ENCODE measurements around the gene HSPA12B. TPM values are rescaled to one million over a fixed set of nuclear protein-coding genes. Genes with fewer than 3 reads are reported as not detected.

HSPA12B gene
- total RNA-seq, 6 donors from 2014 or later: 18.4 to 53.7 (median 21.5) TPM

GRCh38 chr20:3767427-3768341 lies 35.2 kb downstream of the HSPA12B start, which contains the start of gene ADISSP:
Gene ADISSP, minus strand, starts transcription at chr20:3767753. Its CDS starts 7,653 bp downstream, at chr20:3760100.
- Histone ChIP-seq H3K4me1 (peaks cover 24 to 48% (median 29%) of the 10 kb centered on the region in 4 donors), H3K9me3 (no peaks in the 10 kb centered on the region), H3K27ac (peak within 1 kb of the TSS; percentile 83 to 93 (median 91)), H3K4me3 (peak within 1 kb of the TSS; percentile 70 to 87 (median 76)), H3K27me3 (no peaks in the 10 kb centered on the region), H3K36me3 (no peaks in the 10 kb centered on the region)
- ATAC-seq (ENCODE audit: low FRiP score in 2 of 2) (peak; percentile 97), DNase-seq (peak; percentile 99)
- peak; percentile 64 to 75 for TF ChIP-seq POLR2AphosphoS5 (IDR thresholded peaks at IDR 0.05)
- TF ChIP-seq CTCF (IDR thresholded peaks at IDR 0.05): peak in 1 of 6 experiments; percentile 17
- no peak for TF ChIP-seq EP300 (IDR thresholded peaks at IDR 0.05)
- TF ChIP-seq POLR2A (IDR thresholded peaks at IDR 0.05): peak in 2 of 4 donors; percentile 56 to 78
- 0 to 4% methylated on average over 11 to 50 of the region's 80 CpGs for WGBS, 2 donors

GRCh38 chr20:3768342-3769130 lies 36.1 kb downstream of the HSPA12B start:
- 3 to 5% methylated on average over 12 to 24 of the region's 51 CpGs for WGBS, 2 donors
- Histone ChIP-seq H3K27me3 (no peaks in the 10 kb centered on the region), H3K9me3 (no peaks in the 10 kb centered on the region), H3K36me3 (no peaks in the 10 kb centered on the region), H3K27ac (peak overlapping the region; percentile 83 to 93 (median 91)), H3K4me1 (peaks cover 24 to 48% (median 29%) of the 10 kb centered on the region in 4 donors), H3K4me3 (peak overlapping the region; percentile 66 to 76 (median 72))
- ATAC-seq (ENCODE audit: low FRiP score in 2 of 2): peak; percentile 67 to 70
- peak; percentile 75 to 94 for DNase-seq
- TF ChIP-seq POLR2AphosphoS5 (IDR thresholded peaks at IDR 0.05) (peak in 1 of 2 donors; percentile 12), EP300 (IDR thresholded peaks at IDR 0.05) (no peak), POLR2A (IDR thresholded peaks at IDR 0.05) (no peak), CTCF (IDR thresholded peaks at IDR 0.05) (peak in 5 of 6 experiments; percentile 39 to 64 (median 53))

GRCh38 chr20:3771552-3772058 lies 39.1 kb downstream of the HSPA12B start:
- no peak for ATAC-seq (ENCODE audit: low FRiP score in 2 of 2)
- WGBS, 2 donors: 69 to 73% methylated on average over 7 of the region's 7 CpGs
- H3K4me3 ChIP-seq: no peak overlapping the region
- DNase-seq: no peak
- no peaks in the 10 kb centered on the region for H3K9me3 ChIP-seq
- H3K27me3 ChIP-seq: no peaks in the 10 kb centered on the region
- peaks cover 18 to 22% (median 20%) of the 10 kb centered on the region in 4 donors for H3K4me1 ChIP-seq
- no peak overlapping the region for H3K27ac ChIP-seq
- H3K36me3 ChIP-seq: no peaks in the 10 kb centered on the region
- TF ChIP-seq EP300 (IDR thresholded peaks at IDR 0.05) (no peak), POLR2AphosphoS5 (IDR thresholded peaks at IDR 0.05) (no peak), CTCF (IDR thresholded peaks at IDR 0.05) (no peak), POLR2A (IDR thresholded peaks at IDR 0.05) (no peak)

- no peaks in the 10 kb centered on the region for H3K27me3 ChIP-seq
- ATAC-seq (ENCODE audit: low FRiP score in 2 of 2): no peak
- peaks cover 7 to 21% (median 17%) of the 10 kb centered on the region in 4 donors for H3K4me1 ChIP-seq
- H3K27ac ChIP-seq: no peak overlapping the region
- no peak for TF ChIP-seq CTCF (IDR thresholded peaks at IDR 0.05)
- TF ChIP-seq EP300 (IDR thresholded peaks at IDR 0.05): no peak
- no peak for TF ChIP-seq POLR2AphosphoS5 (IDR thresholded peaks at IDR 0.05)
- no peak for TF ChIP-seq POLR2A (IDR thresholded peaks at IDR 0.05)
- no peaks in the 10 kb centered on the region for H3K36me3 ChIP-seq
- WGBS, 2 donors: 89 to 91% methylated on average over 4 of the region's 4 CpGs
- H3K4me3 ChIP-seq: no peak overlapping the region
- H3K9me3 ChIP-seq: no peaks in the 10 kb centered on the region
- DNase-seq: no peak
Measured at GRCh38 chr20:3775457-3776108, 43.1 kb downstream of the HSPA12B start.

All from upper lobe of left lung (tissue), 6 donors.